Middle frontal gyrus (tissue), 1 donor: ENCODE results near the gene ANGPTL3.
"Not testable (repeated sequence)": the region's sequence is repeated elsewhere in the genome, so short reads cannot be mapped to it uniquely, and the experiment has no call there.

Experiments
- DNase-seq: peaks from one replicate; pipeline ENCODE4 v3.0.0-alpha.2; 2015; ENCODE audit warnings: low spot score; ENCODE audit errors: extremely low spot score

ANGPTL3 gene, protein sequence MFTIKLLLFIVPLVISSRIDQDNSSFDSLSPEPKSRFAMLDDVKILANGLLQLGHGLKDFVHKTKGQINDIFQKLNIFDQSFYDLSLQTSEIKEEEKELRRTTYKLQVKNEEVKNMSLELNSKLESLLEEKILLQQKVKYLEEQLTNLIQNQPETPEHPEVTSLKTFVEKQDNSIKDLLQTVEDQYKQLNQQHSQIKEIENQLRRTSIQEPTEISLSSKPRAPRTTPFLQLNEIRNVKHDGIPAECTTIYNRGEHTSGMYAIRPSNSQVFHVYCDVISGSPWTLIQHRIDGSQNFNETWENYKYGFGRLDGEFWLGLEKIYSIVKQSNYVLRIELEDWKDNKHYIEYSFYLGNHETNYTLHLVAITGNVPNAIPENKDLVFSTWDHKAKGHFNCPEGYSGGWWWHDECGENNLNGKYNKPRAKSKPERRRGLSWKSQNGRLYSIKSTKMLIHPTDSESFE

DNA sequence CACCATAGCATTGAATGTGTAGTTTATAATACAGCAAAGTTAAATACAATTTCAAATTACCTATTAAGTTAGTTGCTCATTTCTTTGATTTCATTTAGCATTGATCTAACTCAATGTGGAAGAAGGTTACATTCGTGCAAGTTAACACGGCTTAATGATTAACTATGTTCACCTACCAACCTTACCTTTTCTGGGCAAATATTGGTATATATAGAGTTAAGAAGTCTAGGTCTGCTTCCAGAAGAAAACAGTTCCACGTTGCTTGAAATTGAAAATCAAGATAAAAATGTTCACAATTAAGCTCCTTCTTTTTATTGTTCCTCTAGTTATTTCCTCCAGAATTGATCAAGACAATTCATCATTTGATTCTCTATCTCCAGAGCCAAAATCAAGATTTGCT, at the start of gene ANGPTL3:
Gene ANGPTL3, plus strand, starts transcription at position 240 of the 400 bp plus-strand sequence. Its CDS starts 47 bp downstream, at position 287.
- DNase-seq, result no peak

DNA sequence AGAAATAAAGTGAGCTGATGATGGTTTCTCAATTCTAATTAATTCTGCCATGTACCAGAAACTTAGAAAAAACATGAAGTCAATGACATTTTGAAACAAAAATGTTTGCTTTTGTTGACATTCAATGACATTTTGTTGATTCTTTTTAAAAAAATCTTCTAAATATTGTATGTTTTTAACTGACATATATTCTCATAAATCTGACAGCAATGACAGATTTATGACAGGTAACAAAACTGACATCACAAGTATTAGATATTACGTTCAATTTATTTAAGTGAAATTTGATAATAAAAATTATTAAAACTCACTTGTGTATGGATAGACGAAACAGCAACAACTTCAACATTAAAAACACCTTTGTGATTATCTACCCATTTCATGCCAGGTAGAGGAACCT, 36.0 kb upstream of the ANGPTL3 start:
- no peak for DNase-seq

DNA sequence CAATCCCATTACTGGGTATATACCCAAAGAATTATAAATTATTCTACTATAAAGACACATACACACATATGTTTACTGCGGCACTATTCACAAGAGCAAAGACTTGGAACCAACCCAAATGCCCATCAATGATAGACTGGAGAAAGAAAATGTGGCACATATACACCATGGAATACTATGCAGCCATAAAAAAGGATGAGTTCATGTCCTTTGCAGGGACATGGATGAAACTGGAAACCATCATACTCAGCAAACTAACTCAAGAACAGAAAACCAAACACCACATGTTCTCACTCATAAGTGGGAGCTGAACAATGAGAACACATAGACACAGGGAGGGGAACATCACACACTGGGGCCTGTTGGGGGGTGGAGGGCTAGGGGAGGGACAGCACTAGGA, 30.1 kb upstream of the ANGPTL3 start:
- not testable (repeated sequence) for DNase-seq

DNA sequence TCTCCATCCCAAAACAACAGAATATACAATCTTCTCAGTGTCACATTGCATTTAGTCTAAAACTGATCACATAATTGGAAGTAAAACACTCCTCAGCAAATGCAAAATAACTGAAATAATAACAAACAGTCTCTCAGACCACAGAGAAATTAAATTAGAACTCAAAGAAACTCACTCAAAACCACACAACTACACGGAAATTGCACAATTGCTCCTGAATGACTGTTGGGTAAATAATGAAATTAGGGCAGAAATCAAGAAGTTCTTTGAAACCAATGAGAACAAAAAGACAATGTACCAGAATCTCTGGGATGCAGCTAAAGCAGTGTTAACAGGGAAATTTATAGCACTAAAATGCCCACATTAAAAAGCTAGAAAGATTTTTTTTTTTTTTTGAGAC, 29.4 kb upstream of the ANGPTL3 start:
- not testable (repeated sequence) for DNase-seq

DNA sequence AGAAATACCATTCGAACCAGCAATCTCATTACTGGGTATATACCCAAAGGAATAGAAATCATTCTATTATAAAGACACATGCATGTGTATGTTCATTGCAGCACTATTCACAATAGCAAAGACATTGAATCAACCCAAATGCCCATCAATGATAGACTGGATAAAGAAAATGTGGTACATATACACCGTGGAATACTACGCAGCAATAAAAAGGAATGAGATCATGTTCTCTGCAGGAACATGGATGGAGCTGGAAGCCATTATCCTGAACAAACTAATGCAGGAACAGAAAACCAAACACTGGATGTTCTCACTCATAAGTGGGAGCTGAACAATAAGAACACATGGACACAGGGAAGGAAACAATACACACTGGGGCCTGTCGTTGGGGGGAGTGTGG, 25.8 kb upstream of the ANGPTL3 start:
- not testable (repeated sequence) for DNase-seq

DNA sequence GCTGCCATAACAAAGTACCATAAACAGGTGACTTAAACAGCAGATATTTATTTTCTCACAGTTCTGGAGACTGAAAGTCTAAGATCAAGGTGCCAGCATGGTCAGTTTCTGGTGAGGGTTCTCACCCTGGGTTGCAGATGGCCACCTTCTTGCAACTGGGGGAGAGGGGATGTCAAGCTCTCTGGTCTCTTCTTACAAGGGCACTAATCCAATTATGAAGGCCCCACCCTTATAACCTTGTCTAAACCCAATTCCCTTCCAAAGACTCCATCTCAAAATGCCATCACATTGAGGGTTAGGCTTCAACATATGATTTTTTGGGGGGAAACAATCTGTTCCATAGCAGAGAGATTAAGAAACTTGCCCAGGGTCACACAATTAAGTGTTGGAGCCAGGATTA, 24.8 kb upstream of the ANGPTL3 start:
- no peak for DNase-seq

DNA sequence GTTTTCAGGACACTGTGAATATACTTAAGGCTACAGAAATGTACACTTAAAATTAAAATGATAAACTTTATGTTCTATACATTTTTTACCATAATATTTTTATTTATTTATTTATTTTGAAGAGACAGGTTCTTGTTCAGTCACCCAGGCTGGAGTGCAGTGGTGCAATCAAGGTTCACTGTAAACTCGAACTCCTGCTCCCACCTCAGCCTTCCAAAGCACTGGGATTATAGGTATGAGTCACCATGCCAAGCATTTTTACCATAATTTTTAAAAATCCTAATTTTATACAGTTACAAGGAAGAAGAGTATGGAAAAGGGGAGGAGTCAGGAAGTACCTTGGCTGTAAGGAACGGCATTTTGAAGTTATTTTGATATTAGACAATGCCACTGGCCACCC, 23.6 kb upstream of the ANGPTL3 start:
- no peak for DNase-seq

DNA sequence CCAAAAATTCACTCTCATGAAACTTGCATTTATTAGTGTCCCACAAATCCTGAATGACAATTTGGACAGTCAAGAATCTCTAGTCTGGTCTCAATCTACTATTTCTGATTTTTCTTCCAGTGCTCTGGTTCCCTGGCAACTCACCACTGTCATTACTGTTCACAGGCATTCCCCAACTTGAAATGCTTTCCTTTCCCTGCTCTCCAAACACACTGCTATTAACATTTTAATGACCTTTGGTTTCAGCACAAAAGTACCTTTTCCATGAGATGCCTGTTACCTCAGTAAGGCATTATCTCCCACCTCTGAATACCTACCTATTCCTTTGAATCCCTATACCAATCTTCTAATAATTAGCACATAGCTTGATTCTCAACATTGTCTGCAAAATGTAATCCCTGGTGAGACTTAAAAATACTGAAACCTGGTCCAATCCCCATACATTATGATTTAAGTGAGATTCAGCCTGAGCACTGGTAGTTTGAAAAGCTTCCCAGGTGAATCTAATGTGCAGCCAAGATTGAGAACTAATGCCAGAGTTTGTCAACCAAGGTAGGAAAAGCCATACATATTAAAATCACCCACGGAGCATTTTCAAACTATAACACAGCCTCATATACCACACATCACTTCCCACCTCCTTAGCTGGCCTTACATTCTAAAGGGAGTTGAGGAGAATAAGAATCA, 11.7 kb upstream of the ANGPTL3 start:
- no peak for DNase-seq

DNA sequence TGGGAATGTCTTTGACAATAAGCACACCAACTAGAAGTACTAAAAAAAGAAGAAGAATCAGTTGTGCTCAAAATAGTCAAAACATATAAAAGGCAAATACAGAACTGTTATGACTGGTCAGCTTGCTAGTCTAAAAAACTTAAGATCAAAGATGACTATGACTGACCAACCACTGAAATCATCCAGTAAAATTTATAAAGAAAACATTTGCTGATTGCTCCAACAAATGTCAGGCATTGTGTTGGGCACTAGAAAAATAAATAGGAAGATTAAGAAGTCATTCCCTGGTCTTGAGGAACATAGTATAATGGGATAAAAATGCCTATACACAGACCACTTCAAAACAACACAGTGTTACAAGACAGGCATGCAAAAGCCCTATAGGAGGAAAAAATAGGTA, 9.3 kb upstream of the ANGPTL3 start:
- no peak for DNase-seq

DNA sequence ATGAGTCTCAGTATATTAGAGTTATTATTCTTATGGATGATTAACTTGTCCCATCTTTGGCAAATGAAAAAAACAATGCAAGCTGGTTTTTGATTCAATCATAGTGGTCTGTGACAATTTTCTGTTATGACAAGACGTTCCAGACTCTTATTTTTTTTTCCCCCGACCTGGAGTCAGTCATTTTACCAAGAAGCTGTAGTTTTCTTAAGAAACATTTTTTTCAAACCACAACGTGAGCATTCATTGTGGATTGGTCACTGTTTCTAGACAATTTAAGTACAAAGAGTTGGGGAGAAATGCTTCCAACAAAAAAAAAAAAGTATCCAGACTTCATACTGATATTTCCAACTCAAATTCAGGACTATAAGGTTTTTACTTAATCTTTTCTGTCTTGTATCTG, 8.0 kb upstream of the ANGPTL3 start:
- DNase-seq, result no peak

DNA sequence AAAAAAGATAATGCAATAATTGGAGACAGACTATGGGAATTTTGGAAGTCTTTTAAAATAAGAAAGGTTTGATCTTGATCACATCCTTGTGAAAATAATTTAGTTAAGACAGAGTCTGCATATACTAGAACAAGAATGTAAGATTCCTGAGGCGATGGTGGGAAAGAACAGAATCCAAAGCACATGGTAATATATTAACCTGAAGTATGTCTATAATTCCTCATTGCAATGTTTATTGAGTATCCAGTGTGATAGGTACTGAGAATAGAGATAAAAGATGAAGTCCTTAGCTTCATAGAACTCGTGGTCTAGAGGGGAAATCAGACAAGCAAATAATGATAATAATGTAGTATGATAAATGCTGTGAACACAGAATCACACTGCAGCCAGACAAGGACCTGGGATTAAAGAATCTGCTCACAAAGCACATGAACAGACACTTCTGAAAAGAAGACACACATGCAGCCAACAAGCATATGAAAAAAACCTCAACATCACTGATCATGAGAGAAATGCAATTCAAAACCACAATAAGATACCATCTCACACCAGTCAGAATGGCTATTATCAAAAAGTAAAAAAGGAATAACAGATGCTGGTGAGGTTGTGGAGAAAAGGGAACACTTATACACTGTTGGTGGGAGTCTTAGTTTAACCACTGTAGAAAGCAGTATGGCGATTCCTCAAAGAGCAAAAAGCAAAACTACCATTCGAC, 6.9 kb upstream of the ANGPTL3 start:
- no peak for DNase-seq

DNA sequence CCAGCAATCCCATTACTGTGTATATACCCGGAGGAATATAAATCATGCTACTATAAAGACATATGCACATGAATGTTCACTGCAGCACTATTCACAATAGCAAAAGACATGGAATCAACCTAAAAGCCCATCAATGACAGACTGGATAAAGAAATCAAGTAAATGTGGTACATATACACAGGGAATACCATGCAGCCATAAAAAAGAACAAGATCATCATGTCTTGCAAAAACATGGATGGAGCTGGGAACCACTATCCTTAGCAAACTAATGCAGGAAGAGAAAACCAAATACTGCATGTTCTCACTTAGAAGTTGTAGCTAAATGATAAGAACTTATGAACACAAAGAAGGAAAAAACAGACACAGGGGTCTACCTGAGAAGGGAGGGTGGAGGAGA, 6.4 kb upstream of the ANGPTL3 start:
- no peak for DNase-seq

DNA sequence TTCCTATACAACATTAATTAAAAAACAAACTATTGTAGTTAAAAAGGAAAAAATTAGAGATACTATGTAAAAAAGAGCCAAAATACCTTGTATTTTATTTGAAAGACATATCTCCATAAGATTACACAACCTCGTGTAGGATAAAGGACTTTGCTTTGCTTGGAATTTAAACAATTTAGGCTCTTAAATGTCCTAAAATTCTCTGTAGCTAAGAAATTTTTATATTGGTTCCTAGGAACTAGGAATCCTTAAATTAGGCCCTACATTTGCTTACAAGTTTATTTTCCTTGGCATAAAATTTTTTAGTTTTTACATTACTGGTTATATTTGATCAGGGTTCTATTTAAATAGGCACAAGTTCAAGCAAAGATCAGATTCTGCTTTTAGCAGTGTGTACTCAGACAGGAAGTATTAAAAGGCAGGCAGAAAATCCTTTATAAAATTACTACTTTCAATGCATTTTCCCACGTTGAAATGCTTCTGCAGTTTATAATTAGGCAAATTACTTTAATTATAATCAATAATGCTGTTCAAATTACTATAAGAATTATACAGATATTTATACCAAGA, 3.4 kb upstream of the ANGPTL3 start:
- no peak for DNase-seq

DNA sequence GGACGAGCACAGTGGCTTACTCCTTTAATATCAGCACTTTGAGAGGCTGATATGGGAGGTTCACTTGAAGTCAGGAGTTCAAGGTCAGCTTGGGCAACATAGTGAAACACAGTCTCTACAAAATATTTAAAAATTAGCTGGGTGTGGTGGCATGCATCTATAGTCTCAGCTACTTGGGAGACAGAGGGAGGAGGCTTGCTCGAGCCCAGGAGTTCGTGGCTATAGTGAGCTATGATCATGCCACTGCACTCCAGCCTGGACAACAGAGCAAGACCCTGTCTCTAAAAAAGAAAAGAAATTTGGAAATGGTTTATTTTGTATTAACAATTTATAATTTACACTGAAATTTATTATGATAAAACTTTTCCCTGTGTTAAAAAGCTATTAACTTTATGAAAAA, 1.7 kb upstream of the ANGPTL3 start:
- DNase-seq, result no peak

DNA sequence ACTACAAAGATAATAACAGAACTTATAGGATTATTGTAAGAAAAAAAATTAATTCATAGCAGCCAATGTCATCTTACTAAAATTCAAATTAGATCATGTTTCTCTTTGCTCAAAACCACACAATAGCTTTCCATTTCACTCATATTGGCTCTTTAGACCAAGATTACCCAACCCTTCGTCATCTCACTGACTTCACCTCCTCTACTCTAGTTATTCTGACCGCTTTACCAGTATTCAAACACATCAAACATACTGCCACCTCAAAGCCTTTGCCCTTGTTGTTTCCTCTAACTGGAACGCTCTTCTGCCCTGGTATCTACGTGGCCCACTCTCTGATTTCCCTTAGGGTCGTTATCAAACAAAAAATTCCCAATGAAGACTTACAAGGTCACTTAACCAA, 1.7 kb downstream of the ANGPTL3 start:
- DNase-seq, result no peak

DNA sequence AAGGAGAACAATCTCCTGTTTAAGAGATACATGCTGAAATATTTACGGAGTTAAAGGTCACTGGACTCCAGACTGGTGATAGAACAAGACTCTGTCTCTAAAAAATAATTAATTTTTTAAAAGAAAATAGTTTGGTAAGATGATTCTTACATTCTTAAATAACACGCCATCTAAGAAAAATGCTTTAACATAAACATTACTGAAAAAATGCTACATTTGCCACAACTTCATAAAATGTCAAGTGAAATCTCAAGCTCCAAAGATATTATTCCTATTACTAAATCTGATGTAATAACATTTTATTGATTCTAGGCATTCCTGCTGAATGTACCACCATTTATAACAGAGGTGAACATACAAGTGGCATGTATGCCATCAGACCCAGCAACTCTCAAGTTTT, 4.1 kb downstream of the ANGPTL3 start:
- DNase-seq, result no peak

DNA sequence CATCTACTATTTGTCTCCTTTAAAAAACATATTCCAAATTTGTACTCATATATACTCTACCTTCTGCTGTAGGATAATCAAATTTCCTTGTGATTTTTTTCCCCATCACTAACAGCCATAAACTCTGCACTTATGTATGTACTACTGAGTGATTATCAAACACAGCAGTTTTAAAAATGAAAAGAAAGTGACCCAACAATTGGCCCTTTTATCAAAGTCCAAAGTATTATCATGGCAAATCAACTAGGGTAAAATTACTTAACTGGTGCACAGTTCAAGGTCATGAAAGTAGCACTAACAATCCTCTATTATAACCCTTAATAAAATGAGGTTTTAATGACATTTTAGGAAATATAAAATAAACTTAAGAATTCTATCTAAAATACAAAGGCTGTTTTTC, 11.6 kb downstream of the ANGPTL3 start:
- DNase-seq, result no peak

DNA sequence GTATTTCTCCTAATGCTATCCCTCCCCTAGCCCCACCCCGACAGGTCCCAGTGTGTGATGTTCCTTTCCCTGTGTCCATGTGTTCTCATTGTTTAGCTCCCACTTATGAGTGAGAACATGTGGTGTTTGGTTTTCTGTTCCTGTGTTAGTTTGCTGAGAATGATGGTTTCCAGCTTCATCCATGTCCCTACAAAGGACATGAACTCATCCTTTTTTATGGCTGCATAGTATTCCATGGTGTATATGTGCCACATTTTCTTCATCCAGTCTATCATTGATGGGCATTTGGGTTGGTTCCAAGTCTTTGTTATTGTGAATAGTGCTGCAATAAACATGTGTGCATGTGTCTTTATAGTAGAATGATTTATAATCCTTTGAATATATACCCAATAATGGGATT, 13.3 kb downstream of the ANGPTL3 start:
- not testable (repeated sequence) for DNase-seq

DNA sequence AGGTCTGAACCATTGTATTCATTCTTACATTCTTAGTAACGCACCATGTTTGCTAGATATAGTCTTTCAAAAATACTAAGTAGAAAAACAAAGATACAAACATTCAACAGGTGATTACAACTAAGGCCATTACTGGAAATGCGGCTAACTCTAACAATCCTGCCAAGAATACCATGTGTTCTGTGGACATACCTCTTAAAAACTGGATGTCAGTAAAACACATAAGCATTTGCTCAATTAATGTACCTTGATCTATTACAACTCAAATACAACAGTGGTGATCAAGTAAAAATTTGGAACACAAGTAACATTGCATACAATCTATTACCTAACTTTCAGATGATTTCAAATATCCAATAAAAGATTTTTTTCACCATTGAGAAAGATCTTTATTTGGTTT, 15.4 kb downstream of the ANGPTL3 start:
- DNase-seq, result no peak

DNA sequence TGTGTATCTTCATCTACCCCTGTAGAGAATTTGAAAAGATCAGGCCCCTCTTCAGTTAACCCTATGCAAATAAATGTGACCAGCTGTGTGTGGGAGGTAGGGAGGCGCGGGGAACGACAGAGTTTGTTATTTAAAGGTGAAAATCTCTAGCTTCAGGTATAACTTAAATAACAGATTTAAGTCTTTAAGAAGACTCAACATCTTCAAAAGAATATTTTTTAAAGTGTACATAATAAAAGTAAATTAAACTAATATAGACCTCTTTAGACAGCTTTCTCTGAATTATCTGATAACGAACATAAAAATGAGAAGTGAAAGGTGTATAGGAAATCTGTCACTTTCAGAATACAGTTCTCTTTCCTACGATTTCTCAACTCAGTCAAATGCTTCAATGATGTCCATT, 16.0 kb downstream of the ANGPTL3 start:
- no peak for DNase-seq

DNA sequence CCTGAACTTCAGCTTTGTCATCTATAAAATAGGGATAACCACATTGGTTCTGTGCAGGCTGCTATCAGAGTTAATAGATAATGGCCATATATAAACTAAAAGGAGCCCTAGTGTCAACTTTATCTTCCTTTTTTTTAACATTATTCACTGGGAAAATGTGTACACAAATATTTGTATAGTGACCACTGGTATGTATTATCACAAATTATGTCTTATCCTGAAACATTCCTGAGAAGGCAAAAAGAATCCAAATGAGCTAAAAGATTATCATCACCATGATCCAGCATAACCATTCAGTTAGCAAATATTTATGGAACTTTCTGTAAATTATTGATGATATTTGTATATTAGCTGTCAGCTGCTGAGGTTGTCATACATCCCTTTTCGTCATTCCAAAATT, 16.6 kb downstream of the ANGPTL3 start:
- DNase-seq, result no peak

DNA sequence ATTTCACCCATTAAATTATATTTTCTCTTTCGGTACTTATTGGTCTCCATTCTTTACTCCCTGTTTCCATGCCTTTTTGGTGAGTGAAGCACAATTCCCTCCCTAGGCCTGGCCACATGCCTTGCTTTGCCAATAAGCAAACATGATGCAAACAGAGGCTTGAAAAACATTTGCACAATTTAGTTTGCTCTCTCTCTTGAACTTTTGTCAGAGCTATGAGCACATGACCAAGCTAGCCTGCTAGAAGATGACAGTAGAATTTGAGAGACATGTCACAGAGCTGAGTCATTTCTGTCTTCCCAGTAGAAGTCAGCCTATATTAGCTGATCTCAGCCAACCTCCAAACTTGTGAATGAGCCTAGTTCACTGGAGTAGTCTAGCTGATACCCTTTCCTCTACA, 24.6 kb downstream of the ANGPTL3 start:
- no peak for DNase-seq
